IMR-90 (cell line): ENCODE data around the gene ZNF888. TPM values are rescaled to one million over a fixed set of nuclear protein-coding genes. Genes with fewer than 3 reads are reported as not detected.

Experiments used
- ATAC-seq: fragments of 200-7000 bp; cut with Tn5 transposase; 2 replicates; pipeline ENCODE4 v1.9.1; 2020; ENCODE audit warnings: low read depth, mild to moderate bottlenecking, moderate library complexity
- BruUV-seq: library from RNA; stranded (reverse); fragments of 400-500 nt; replicated peaks from 2 replicates; lab custom pipeline; 2021; lab: Mats Ljungman, UMichigan
- CTCF ChIA-PET: fragments of 300-600 bp; formaldehyde crosslinking; extraction: SDS; loops from one replicate; lab custom pipeline; 2021; ENCODE audit warnings: antibody characterized with exemption; lab: Yijun Ruan, JAX
- POLR2A ChIA-PET: fragments of 300-600 bp; sonication (Branson Sonifier 250); formaldehyde crosslinking; loops from one replicate; lab custom pipeline; 2022; ENCODE audit warnings: antibody characterized with exemption; ENCODE audit not compliant: unreplicated experiment; lab: Charles Lee
- DNase-seq: peaks from one replicate; pipeline ENCODE4 v3.0.0; 2013
- H2AFZ ChIP-seq: replicated peaks from 2 replicates; pipeline ENCODE3; 2013; ENCODE audit warnings: low read length, mild to moderate bottlenecking; ENCODE audit not compliant: poor library complexity
- H2AK5ac ChIP-seq: 2 replicates; pipeline ENCODE4 v1.6.1; 2013; ENCODE audit warnings: low read depth, low read length, inconsistent platforms
- H2AK9ac ChIP-seq: replicated peaks from 2 replicates; pipeline ENCODE3; 2013; ENCODE audit warnings: mild to moderate bottlenecking, low read depth, low read length, moderate library complexity; ENCODE audit not compliant: poor library complexity
- H2BK120ac ChIP-seq: 2 replicates; pipeline ENCODE4 v1.6.1; 2013; ENCODE audit warnings: low read depth, low read length, inconsistent platforms
- H2BK15ac ChIP-seq: 3 replicates; pipeline ENCODE4 v1.6.1; 2013; ENCODE audit warnings: low read depth, low read length, inconsistent platforms
- H2BK20ac ChIP-seq: 2 replicates; pipeline ENCODE4 v1.6.1; 2013; ENCODE audit warnings: low read depth, mild to moderate bottlenecking, inconsistent platforms, low read length, moderate library complexity
- H2BK5ac ChIP-seq: 2 replicates; pipeline ENCODE4 v1.6.1; 2013; ENCODE audit warnings: mild to moderate bottlenecking, low read depth, low read length, inconsistent platforms; ENCODE audit not compliant: poor library complexity, severe bottlenecking
- H3K14ac ChIP-seq: replicated peaks from 2 replicates; pipeline ENCODE4 v1.6.1; 2013; ENCODE audit warnings: low read depth, low read length, inconsistent platforms
- H3K18ac ChIP-seq: 2 replicates; pipeline ENCODE4 v1.6.1; 2013; ENCODE audit warnings: low read depth, low read length, control low read depth
- H3K23ac ChIP-seq: 2 replicates; pipeline ENCODE4 v1.6.1; 2013; ENCODE audit warnings: low read depth, low read length, inconsistent platforms
- H3K27ac ChIP-seq: 2 replicates; pipeline ENCODE4 v1.5.1; 2013; ENCODE audit warnings: mild to moderate bottlenecking, control low read depth, low read length; ENCODE audit not compliant: insufficient read depth
- H3K27me3 ChIP-seq: 2 replicates; pipeline ENCODE4 v1.6.1; 2013; ENCODE audit warnings: low read length; ENCODE audit not compliant: control insufficient read depth, insufficient read depth
- H3K36me3 ChIP-seq: 2 replicates; pipeline ENCODE4 v1.6.1; 2013; ENCODE audit warnings: low read length, mixed read lengths; ENCODE audit not compliant: control insufficient read depth, insufficient read depth
- H3K4ac ChIP-seq: 2 replicates; pipeline ENCODE4 v1.6.1; 2013; ENCODE audit warnings: low read depth, low read length, inconsistent platforms
- H3K4me1 ChIP-seq: 2 replicates; pipeline ENCODE4 v1.6.1; 2013; ENCODE audit warnings: low read length, mixed read lengths; ENCODE audit not compliant: control insufficient read depth, insufficient read depth
- H3K4me2 ChIP-seq: 2 replicates; pipeline ENCODE4 v1.6.1; 2013; ENCODE audit warnings: low read depth, mild to moderate bottlenecking, control low read depth, low read length, moderate library complexity
- H3K4me3 ChIP-seq: 2 replicates; pipeline ENCODE4 v1.5.1; 2013; ENCODE audit warnings: low read depth, mild to moderate bottlenecking, control low read depth, low read length, moderate library complexity; ENCODE audit not compliant: insufficient read depth
- H3K56ac ChIP-seq: 2 replicates; pipeline ENCODE4 v1.6.1; 2013; ENCODE audit warnings: low read length, inconsistent platforms; ENCODE audit not compliant: insufficient read depth; ENCODE audit errors: extremely low read depth
- H3K79me1 ChIP-seq, 2 experiments: 2 replicates each; pipeline ENCODE4 v1.6.1; 2013; ENCODE audit warnings: low read length in 2 of 2, inconsistent platforms in 1 of 2, low read depth in 1 of 2
- H3K9ac ChIP-seq: 2 replicates; pipeline ENCODE4 v1.6.1; 2013; ENCODE audit warnings: low read depth, low read length, control low read depth
- H3K9me1 ChIP-seq: 2 replicates; pipeline ENCODE4 v1.6.1; 2013; ENCODE audit warnings: low read length, inconsistent platforms; ENCODE audit not compliant: insufficient read depth
- H3K9me3 ChIP-seq: 2 replicates; pipeline ENCODE4 v1.6.1; 2013; ENCODE audit warnings: low read length; ENCODE audit not compliant: control insufficient read depth, insufficient read depth
- H4K20me1 ChIP-seq: 2 replicates; pipeline ENCODE4 v1.6.1; 2013; ENCODE audit warnings: low read length, inconsistent platforms; ENCODE audit not compliant: insufficient read depth
- H4K5ac ChIP-seq: 2 replicates; pipeline ENCODE4 v1.6.1; 2013; ENCODE audit warnings: mild to moderate bottlenecking, low read depth, low read length, control low read depth
- H4K8ac ChIP-seq, 2 experiments: 2 replicates each; pipeline ENCODE4 v1.6.1; 2013; ENCODE audit warnings: low read depth in 2 of 2, low read length in 2 of 2, control low read depth in 1 of 2, inconsistent platforms in 1 of 2
- H4K91ac ChIP-seq: 2 replicates; pipeline ENCODE4 v1.6.1; 2013; ENCODE audit warnings: low read depth, low read length, inconsistent platforms; ENCODE audit not compliant: insufficient read depth
- FOS ChIP-seq: fragments of 150-350 bp; IDR thresholded peaks from 2 replicates; pipeline ENCODE4 v1.6.1; 2016; ENCODE audit warnings: low read depth, low read length
- MAZ ChIP-seq: IDR thresholded peaks from 2 replicates; pipeline ENCODE4 v1.6.1; 2012; ENCODE audit warnings: low read depth, mild to moderate bottlenecking, low read length, improper control_type of control experiment, moderate library complexity, borderline replicate concordance
- WGBS, 2 experiments: methylation state at CpG; one replicate each; pipeline versions ENCODE4 v1.1.5 to v1.1.7; 2013; ENCODE audit warnings: missing lambda C conversion rate in 2 of 2; ENCODE audit not compliant: insufficient read length in 1 of 2; ENCODE audit errors: extremely low coverage in 2 of 2; 5-methylcytosine and 5-hydroxymethylcytosine counted together
- dilution Hi-C: fragments of 300-500 bp; cut with HindIII; formaldehyde crosslinking; loops from one replicate; pipeline ENCODE4 v1.14.3; 2018; ENCODE audit warnings: low sequenced_read_pairs; ENCODE audit not compliant: unreplicated experiment
- in situ Hi-C: fragments of 300-500 bp; cut with MboI; formaldehyde crosslinking; loops from 3 replicates; pipeline ENCODE4 v1.14.3; 2019; ENCODE audit warnings: low sequenced_read_pairs, inconsistent platforms, mixed read lengths
- intact Hi-C: fragments of 100-400 bp; cut with micrococcal nuclease; formaldehyde crosslinking; loops from 2 replicates; pipeline ENCODE4 v1.10.0; 2022
- polyA plus RNA-seq, 3 experiments: library from polyadenylated mRNA; depleted of rRNA; stranded (reverse); fragments of >200 nt; gene quantifications; 2 replicates each; pipeline ENCODE4 v1.2.3, GENCODE V29; 2012; ENCODE audit warnings: low replicate concordance in 1 of 3
- total RNA-seq: library from RNA; depleted of rRNA; stranded (reverse); fragments of >200 nt; gene quantifications from 2 replicates; pipeline ENCODE4 v1.2.3, GENCODE V29; 2012
- TF ChIP-seq, protein P1 (sequence below): conservative IDR thresholded peaks from 2 replicates; pipeline ENCODE4 v1.5.1; 2012; ENCODE audit warnings: mild to moderate bottlenecking, low read depth, low read length, improper control_type of control experiment

Gene ZNF888
- total and polyA plus RNA-seq, 2 of the 4 experiments (the other 2 are of a cell fraction) = 0.82 to 6.1 TPM

DNA sequence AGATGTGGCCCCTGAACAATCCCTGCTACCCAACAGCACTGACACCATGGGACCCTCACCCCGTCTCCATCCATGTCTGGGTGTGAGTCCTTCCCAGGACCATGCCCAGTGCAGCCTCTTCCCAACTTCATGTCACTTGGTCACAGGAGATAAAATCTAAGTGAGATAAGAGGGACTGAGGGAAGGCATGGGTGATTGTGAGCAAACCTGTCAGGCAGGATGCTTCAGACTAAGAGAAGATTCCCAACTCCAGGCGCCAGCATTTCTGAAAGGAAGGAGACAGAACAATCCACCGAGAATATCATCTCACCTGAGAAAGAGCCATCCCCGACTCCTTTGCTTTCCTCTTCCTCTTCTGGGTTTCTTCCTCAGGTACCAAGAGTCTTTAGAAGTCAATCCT, 33.3 kb downstream of the ZNF888 start:
- TF ChIP-seq MAZ (no peak), FOS (no peak)
- TF ChIP-seq, protein P1, sequence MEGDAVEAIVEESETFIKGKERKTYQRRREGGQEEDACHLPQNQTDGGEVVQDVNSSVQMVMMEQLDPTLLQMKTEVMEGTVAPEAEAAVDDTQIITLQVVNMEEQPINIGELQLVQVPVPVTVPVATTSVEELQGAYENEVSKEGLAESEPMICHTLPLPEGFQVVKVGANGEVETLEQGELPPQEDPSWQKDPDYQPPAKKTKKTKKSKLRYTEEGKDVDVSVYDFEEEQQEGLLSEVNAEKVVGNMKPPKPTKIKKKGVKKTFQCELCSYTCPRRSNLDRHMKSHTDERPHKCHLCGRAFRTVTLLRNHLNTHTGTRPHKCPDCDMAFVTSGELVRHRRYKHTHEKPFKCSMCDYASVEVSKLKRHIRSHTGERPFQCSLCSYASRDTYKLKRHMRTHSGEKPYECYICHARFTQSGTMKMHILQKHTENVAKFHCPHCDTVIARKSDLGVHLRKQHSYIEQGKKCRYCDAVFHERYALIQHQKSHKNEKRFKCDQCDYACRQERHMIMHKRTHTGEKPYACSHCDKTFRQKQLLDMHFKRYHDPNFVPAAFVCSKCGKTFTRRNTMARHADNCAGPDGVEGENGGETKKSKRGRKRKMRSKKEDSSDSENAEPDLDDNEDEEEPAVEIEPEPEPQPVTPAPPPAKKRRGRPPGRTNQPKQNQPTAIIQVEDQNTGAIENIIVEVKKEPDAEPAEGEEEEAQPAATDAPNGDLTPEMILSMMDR = no peak
- Histone ChIP-seq H3K56ac (no peak overlapping the region), H2BK15ac (no peak overlapping the region), H3K14ac (no peak overlapping the region), H3K4me3 (no peak overlapping the region), H3K4me2 (no peak overlapping the region), H4K91ac (no peak overlapping the region), H2BK120ac (no peak overlapping the region), H2AK9ac (no peak overlapping the region), H2BK20ac (no peak overlapping the region), H3K9me3 (peaks cover 1% of the 10 kb centered on the region; the same call in 1 of the 2 replicates), H3K4ac (no peak overlapping the region), H3K23ac (no peak overlapping the region), H2AFZ (no peak overlapping the region), H3K27ac (no peak overlapping the region), H3K4me1 (no peaks in the 10 kb centered on the region), H3K27me3 (no peaks in the 10 kb centered on the region), H3K18ac (no peak overlapping the region), H3K9ac (no peak overlapping the region), H3K36me3 (peaks cover 38% of the 10 kb centered on the region), H4K20me1 (no peaks in the 10 kb centered on the region), H3K79me1 (peaks cover 0 to 7% of the 10 kb centered on the region in 2 experiments; a peak in 1 of 4 replicates), H2BK5ac (no peak overlapping the region), H4K5ac (no peak overlapping the region), H2AK5ac (no peak overlapping the region), H4K8ac (no peak overlapping the region), H3K9me1 (no peaks in the 10 kb centered on the region)
- CTCF ChIA-PET = no interaction called here
- no TSS peak for BruUV-seq
- WGBS, 2 experiments = no CpG with 5 or more reads among the region's 4 CpGs
- POLR2A ChIA-PET = no interaction called here
- ATAC-seq = no peak
- in situ Hi-C loops = no loop called here
- intact Hi-C loops = no loop called here
- dilution Hi-C loops = no loop called here
- no peak for DNase-seq
